Epithelial cell of proximal tubule (primary cell): ENCODE measurements around the gene PACSIN3. TPM values are rescaled to one million over a fixed set of nuclear protein-coding genes. Genes with fewer than 3 reads are reported as not detected.
A peak's percentile ranks its signal among the peaks of the same experiment; 100 is the strongest.

Experiments used
- DNase-seq: peaks from one replicate; pipeline ENCODE4 v3.0.0-alpha.2; 2011; ENCODE audit warnings: low read depth
- H3K4me3 ChIP-seq: 2 replicates; pipeline ENCODE4 v1.5.1; 2011; ENCODE audit warnings: low read depth, mild to moderate bottlenecking, low read length
- CTCF ChIP-seq: conservative IDR thresholded peaks from 2 replicates; pipeline ENCODE4 v1.5.1; 2012; ENCODE audit warnings: low read depth, mild to moderate bottlenecking, low read length
- total RNA-seq: library from RNA; depleted of rRNA; stranded (reverse); fragments of >200 nt; gene quantifications from 2 replicates; pipeline ENCODE4 v1.2.3, GENCODE V29; 2015

Gene PACSIN3
- total RNA-seq, 1 donor from 2014 or later = 74.4 TPM

- no peak for DNase-seq
- H3K4me3 ChIP-seq = peak overlapping the region; percentile 99
- TF ChIP-seq CTCF = no peak
Observed at GRCh38 chr11:47175746-47176327, 10.4 kb downstream of the PACSIN3 start.

- no peak overlapping the region for H3K4me3 ChIP-seq
- DNase-seq = no peak
- no peak for TF ChIP-seq CTCF
Observed at GRCh38 chr11:47172740-47173336, 13.4 kb downstream of the PACSIN3 start.

DNA sequence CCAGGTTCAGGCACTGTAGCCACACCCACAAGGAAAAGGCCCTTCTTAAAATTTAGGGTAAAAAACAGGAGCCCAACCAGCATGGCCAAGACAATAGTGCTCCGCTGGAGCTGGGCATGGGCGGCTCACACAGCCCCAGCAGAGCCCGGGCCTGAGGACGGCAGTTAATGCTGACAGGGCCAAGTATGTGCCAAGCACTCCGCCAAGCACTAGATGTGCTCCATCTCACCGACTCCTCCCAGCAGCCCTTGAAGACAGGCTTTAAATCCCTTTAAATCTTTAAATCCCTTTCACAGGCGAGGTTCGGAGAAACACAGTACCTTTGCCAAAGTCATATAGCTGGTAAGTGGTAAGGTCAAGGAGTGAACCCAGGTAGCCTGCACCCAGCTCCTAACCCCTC, 14.4 kb downstream of the PACSIN3 start:
- no peak overlapping the region for H3K4me3 ChIP-seq
- no peak for TF ChIP-seq CTCF
- DNase-seq = no peak

- no peak overlapping the region for H3K4me3 ChIP-seq
- TF ChIP-seq CTCF = no peak
- no peak for DNase-seq
Observed at GRCh38 chr11:47171061-47171838, 15.0 kb downstream of the PACSIN3 start.

- no peak overlapping the region for H3K4me3 ChIP-seq
- TF ChIP-seq CTCF = no peak
- DNase-seq = no peak
Observed at GRCh38 chr11:47166368-47166767, 19.9 kb downstream of the PACSIN3 start.

GRCh38 chr11:47165253-47165840, 20.9 kb downstream of the PACSIN3 start:
- DNase-seq = no peak
- H3K4me3 ChIP-seq = no peak overlapping the region
- no peak for TF ChIP-seq CTCF
